Activated T-helper 9 cell treated with anti-CD3 and anti-CD28 coated beads, Interleukin-2, amount 50 U/mL, for 16 hours (primary cell): ENCODE measurements around the gene ZNF564.
"Not testable (repeated sequence)": the region's sequence is repeated elsewhere in the genome, so short reads cannot be mapped to it uniquely, and the experiment has no call there.

Source experiments
- DNase-seq: peaks from one replicate; pipeline ENCODE4 v3.0.0-alpha.2; 2020; ENCODE audit warnings: low read depth

The ZNF564 gene

DNA sequence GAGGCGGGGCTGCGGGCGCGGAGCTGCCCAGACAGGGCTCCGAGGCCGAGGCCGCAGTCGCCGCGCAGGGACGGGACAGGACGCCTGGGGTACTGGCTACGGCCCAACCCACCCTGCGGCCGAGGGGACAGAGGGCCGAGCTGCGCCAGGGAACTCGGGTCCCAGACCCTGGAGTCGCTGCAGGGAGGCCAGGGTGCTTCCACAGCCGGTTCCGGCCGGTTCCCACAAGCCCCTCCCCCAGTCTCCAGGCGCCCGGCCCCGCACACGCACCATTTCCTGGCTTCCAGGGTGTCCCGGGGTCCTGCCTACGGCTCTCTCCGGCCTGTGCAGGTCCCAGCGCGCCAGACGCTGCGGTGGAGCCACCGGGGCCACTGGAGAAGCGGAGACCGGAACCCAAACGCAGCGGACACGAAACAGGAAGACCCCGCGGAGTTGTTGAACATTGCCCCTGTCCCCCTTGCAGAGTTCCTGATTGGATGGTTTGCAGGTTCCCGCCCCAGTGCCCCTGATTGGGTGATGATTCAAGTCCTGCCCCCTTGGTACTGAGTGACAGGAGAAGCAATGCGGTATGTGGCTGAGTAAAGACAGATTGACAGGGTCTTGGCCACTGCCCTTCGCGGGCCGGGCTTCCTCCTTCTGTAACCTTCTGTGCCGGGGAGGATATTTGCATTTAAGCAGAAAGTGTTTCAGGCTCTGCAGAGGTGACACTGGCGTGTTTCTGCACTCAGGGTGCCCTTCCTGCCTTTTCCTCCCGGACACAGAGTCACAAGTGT lies at the start of gene ZNF564:
Gene ZNF564 (minus strand): TSS at position 423 of the 773 bp plus-strand sequence. CDS start 150 bp downstream, at position 273.
- peak; percentile 85 for DNase-seq

DNA sequence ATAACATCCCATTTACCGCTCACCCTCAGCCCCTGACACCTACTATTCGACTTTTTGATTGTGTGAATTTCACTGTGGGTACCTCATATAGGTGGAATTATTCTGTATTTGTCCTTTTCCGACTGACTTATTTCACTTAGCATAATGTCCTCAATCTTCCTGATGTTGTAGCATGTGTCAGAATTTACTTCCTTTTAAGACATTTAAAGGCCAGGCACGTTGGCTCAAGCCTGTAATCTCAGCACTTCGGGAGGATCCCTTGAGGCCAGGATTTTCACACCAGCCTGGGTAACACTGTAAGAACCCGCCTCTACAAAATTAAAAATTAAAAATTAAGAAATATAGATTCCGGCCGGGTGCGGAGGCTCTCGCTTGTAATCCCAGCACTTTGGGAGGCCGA lies 46.3 kb upstream of the ZNF564 start:
- DNase-seq, result no peak

GRCh38 chr19:12596927-12597548 lies 45.8 kb upstream of the ZNF564 start:
- no peak for DNase-seq

DNA sequence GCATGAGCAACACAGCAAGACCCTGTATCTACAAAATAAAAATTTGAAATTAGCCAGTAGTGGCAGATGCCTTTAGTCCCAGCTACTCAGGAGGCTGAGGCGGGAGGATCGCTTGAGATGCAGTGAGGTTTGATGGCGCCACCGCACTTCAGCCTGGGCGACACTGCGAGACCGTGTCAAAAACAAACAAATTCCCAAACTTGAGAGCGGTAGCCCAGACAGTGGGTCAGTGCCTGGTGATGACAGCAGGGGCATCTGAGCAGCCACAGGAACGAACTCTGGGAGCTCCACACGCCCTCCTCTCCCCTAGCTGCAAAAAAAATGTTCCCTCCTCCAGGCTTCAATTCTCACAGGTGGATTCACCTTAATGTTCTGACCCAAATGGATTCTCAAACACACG lies 45.2 kb upstream of the ZNF564 start:
- DNase-seq, result no peak

- no peak for DNase-seq
Measured at GRCh38 chr19:12581100-12581499, 29.8 kb upstream of the ZNF564 start.

GRCh38 chr19:12580180-12580694 lies 29.0 kb upstream of the ZNF564 start:
- DNase-seq, result no peak

DNA sequence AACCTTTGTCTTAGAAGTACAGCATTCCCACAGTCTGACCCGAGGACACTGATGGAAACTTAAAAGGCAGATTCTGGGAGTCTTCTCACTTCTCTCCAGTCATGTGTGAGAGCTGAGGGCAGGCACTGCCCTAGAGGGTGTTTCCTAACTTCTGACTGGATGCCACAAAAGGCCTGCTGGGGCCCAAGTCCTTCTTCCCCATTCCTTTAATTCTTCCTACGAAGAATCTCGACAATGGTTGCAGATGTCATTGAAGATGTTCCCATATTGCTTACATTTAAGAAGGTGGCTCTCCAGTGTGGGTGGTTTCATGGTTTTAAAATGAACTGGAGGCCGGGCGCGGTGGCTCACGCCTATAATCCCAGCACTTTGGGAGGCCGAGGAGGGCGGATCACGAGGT lies 27.4 kb upstream of the ZNF564 start:
- no peak for DNase-seq

DNA sequence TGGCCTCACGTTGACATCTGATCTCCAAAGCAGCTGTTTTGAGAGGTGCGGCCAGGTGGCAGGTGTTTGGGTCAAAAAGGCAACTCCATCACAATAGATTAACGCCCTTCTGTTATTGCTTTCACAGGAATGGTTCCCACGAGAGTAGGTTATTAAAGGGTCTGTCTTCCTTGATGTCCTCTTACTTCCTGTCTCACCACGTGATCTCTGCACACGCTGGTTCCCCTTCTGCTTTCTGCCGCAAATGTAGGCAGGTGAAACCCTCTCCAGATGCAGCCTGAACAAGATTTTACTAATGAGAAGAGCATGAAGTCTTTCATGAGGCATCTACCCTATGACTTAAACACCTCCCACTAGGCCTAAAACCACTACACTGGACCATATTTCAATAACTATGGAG lies 22.8 kb upstream of the ZNF564 start:
- DNase-seq, result no peak

GRCh38 chr19:12567951-12568350 lies 16.7 kb upstream of the ZNF564 start:
- DNase-seq, result no peak

DNA sequence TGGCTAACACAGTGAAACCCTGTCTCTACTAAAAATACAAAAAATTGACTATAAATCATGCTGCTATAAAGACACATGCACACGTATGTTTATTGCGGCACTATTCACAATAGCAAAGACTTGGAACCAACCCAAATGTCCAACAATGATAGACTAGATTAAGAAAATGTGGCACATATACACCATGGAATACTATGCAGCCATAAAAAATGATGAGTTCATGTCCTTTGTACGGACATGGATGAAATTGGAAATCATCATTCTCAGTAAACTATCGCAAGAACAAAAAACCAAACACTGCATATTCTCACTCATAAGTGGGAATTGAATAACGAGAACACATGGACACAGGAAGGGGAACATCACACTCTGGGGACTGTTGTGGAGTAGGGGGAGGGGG lies 15.1 kb upstream of the ZNF564 start:
- DNase-seq, result not testable (repeated sequence)

DNA sequence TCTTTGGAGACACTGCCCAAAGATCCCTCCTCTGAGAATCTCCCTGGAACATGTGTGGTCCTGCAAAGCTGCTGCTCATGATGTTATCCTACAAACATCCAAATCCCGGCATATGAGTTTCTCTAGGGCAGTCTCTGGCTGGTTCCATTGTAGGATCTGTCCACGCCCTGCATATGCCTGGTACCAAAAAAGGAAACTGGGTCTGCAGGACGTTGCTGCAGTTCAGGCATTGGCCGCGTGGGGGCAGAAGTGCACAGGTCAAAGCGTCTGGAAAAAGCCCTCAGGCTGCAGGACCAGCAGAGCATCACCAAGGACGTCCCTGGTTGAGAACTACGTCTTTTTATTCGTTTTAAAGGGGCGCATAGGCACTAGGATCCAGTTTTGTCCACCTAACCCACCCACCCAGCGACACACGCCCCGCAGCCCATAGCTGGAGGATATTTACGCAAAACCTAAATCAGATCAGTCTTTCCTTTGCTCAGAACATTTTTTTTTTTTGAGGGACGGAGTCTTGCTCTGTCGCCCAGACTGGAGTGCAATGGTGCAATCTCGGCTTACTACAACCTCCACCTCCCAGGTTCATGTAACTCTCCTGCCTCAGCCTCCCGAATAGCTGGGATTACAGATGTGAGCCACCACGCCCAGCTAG lies 12.9 kb upstream of the ZNF564 start:
- DNase-seq, result peak; percentile 88

DNA sequence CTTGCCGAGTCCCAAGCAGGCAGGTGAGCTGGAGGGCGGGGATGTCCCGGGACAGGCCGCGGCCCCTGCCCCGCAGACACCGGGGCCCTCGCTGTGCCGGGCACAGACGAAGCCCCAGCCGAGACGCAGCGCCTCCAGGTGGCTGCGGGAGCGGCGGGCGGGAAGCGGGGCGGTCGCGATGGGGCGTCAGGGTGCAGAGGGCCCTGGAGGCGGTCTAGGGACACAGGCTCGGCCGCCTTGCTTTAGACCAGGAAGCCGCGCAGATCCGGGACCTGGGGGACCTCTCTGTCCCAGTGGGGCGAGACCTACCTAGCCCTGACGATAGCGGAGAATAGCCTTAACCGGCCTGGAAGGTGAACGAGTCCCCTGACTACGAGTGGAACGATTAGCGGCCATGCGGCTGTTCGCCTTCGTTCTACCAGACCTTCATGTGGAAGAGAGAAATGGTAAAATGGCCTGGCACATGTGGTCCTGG lies 4.2 kb upstream of the ZNF564 start:
- no peak for DNase-seq

DNA sequence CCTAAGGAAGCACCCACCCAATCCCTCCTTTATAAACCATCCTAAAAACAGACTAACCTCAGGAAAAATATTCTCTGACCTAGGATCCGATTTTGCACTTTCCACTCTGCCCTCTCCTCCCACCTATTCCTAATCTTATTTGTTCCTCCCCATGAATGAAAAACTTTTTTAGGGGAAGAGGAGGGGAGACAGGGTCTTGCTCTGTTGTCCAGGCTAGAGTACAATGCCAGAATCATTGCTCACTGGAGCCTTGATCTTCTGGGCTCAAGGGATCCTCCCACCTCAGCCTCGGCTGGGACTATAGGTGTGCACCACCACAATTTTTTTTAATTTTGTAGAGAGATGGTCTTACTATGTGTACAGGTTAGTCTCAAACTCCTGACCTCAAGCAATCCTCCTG lies 4.4 kb downstream of the ZNF564 start:
- no peak for DNase-seq

GRCh38 chr19:12546068-12546467 lies 5.2 kb downstream of the ZNF564 start:
- DNase-seq, result no peak

GRCh38 chr19:12545267-12545666 lies 6.0 kb downstream of the ZNF564 start:
- DNase-seq, result no peak

- no peak for DNase-seq
Measured at GRCh38 chr19:12544401-12544876, 6.8 kb downstream of the ZNF564 start.

- DNase-seq, result no peak
Measured at GRCh38 chr19:12543855-12544254, 7.4 kb downstream of the ZNF564 start.

DNA sequence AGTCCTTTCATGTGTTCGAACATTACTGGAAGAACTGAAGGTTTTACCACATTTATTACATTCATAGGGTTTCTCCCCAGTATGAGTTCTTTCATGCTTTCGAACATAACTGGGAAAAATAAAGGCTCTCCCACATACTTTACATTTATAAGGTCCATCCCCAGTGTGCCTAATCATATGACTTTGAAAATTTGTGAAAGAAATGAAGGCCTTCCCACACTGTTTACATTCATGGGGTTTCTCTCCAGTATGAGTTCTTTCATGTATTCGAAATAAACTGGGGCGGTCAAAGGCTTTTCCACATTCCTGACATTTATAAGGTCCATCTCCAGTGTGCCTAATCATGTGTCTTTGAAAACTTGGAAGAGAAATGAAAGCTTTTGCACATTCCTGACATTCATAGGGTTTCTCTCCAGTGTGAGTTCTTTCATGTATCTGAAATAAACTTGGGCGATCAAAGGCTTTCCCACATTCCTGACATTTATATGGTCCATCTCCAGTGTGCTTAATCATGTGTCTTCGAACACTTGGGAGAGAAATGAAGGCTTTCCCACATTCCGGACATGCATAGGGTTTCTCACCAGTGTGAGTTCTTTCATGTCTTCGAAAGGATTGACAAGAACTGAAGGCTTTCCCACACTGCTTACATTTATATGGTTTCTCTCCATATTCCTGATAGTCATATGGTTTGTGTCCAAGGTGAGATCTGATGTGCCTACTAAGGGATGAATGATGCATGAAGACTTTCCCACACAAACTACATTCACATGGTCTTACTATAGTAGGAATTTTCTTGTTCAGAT lies 24.0 kb downstream of the ZNF564 start:
- no peak for DNase-seq

DNA sequence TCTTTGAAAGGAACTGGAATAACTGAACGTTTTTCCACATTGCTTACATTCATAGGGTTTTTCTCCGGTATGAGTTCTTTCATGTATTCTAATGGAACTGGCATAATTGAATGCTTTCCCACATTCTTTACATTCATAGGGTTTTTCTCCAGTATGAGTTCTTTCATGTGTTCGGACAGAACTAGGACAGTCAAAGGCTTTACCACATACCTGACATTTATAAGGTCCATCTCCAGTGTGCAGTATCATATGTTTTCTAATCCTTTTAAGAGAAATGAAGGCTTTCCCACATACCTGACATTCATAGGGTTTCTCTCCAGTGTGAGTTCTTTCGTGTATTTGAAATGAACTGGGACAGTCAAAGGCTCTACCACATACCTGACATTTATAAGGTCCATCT lies 24.7 kb downstream of the ZNF564 start:
- DNase-seq, result no peak

DNA sequence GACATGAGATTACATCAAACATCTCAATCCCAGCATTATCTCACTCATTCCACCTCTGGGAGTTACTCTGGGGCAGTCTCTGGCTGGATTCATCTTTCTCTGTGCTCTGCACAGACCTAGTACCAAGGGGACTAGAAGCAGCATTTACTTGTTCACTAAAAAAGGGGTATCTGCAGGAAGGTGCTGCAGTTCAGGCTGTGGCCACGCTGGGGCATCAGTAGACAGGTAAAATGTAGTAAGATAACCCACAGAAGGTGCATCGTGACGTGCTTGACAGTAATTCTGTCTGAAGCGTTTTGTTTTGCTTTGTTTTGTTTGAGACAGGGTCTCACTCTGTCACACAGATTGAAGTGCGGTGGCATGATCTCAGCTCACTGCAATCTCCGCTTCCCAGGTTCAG lies 29.3 kb downstream of the ZNF564 start:
- no peak for DNase-seq

DNA sequence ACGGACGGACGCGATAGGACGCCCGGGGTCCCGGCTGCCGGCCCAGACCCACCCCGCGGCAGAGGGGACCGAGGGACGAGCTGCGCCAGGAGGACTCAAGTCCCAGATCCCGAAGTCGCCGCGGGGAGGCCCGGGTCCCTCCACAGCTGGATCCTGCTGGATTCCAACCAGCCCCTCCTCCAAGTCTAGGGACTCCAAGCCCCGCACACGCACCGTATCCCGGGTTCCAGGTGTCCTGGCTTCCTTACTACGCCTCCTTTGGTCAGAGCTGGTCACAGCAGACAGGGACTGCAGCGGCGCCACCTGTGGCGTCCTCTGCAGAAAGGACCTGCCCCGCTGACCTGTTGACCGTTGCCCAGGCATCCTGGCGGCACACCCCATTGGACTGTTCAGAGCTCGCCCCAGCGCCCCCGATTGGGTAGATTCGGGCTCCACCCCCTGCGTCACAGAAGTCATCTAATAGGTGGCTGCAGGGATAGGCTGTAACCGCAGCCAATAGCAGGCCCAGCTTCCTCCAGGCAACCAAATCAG lies 37.7 kb downstream of the ZNF564 start:
- DNase-seq, result no peak

- no peak for DNase-seq
Measured at GRCh38 chr19:12497032-12497431, 54.2 kb downstream of the ZNF564 start.
